K562 (cell line): ENCODE measurements around the gene DHDH. TPM values are rescaled to one million over a fixed set of nuclear protein-coding genes. Genes with fewer than 3 reads are reported as not detected.

Experiments used
- CBFA2T2 ChIP-seq: fragments of 450-650 bp; conservative IDR thresholded peaks from 2 replicates; pipeline ENCODE4 v1.6.1; 2017; ENCODE audit warnings: mild to moderate bottlenecking
- CTBP1 ChIP-seq: fragments of 450-650 bp; IDR thresholded peaks from 2 replicates; pipeline ENCODE4 v1.6.1; 2016; ENCODE audit warnings: borderline replicate concordance
- HDAC1 ChIP-seq, 2 experiments: fragments of 450-650 bp; IDR thresholded peaks; 2 replicates each; pipeline ENCODE4 v1.6.1; 2016 to 2017; ENCODE audit warnings: inconsistent platforms in 1 of 2, mild to moderate bottlenecking in 1 of 2, moderate library complexity in 1 of 2
- JUND ChIP-seq, 2 experiments: IDR thresholded peaks; 2 replicates in 1 of 2; 3 replicates in 1 of 2; pipeline ENCODE4 v1.6.1; 2011; ENCODE audit warnings: borderline replicate concordance in 2 of 2, low read depth in 2 of 2, low read length in 2 of 2, improper control_type of control experiment in 1 of 2, missing biosample characterization in 1 of 2, missing genetic modification characterization in 1 of 2, missing genetic modification reagents in 1 of 2
- PPARD ChIP-seq: fragments of 250-450 bp; sonication (Bioruptor Pico); IDR thresholded peaks from 2 replicates; pipeline ENCODE4 v1.8.0; 2022; ENCODE audit warnings: inconsistent platforms, mild to moderate bottlenecking, moderate library complexity
- RAD51 ChIP-seq: fragments of 450-650 bp; IDR thresholded peaks from 2 replicates; pipeline ENCODE4 v1.7.1; 2016; ENCODE audit warnings: low read depth, mild to moderate bottlenecking, borderline replicate concordance
- SIN3A ChIP-seq, 2 experiments: fragments of 150-350 bp in 1 of 2; IDR thresholded peaks; 2 replicates each; pipeline ENCODE4 v1.6.1; 2011 to 2016; ENCODE audit warnings: borderline replicate concordance in 2 of 2, low read depth in 2 of 2, low read length in 2 of 2, mild to moderate bottlenecking in 2 of 2, moderate library complexity in 2 of 2; ENCODE audit not compliant: control insufficient read depth in 1 of 2
- SMARCE1 ChIP-seq: fragments of 450-650 bp; IDR thresholded peaks from 2 replicates; pipeline ENCODE4 v1.7.1; 2016; ENCODE audit warnings: mild to moderate bottlenecking
- SRSF1 ChIP-seq: fragments of 200-400 bp; formaldehyde crosslinking; IDR thresholded peaks from 2 replicates; pipeline ENCODE4 v1.6.1; 2017; ENCODE audit warnings: mild to moderate bottlenecking, low read depth, low read length, moderate library complexity
- TEAD1 ChIP-seq, 2 experiments: fragments of 450-650 bp in 1 of 2; sonication (generic) in 1 of 2; formaldehyde crosslinking; IDR thresholded peaks; 2 replicates each; pipeline versions ENCODE4 v1.4.0 to v1.8.0; 2020 to 2022; ENCODE audit warnings: mild to moderate bottlenecking in 2 of 2, missing genetic modification reagents in 1 of 2
- ZNF165 ChIP-seq: fragments of 250-450 bp; sonication (Bioruptor Pico); IDR thresholded peaks from 2 replicates; pipeline ENCODE4 v1.4.0; 2020; ENCODE audit warnings: borderline replicate concordance
- ZNF274 ChIP-seq: IDR thresholded peaks from 2 replicates; pipeline ENCODE4 v1.6.1; 2011; ENCODE audit warnings: low read depth, mild to moderate bottlenecking, low read length, moderate library complexity, borderline replicate concordance
- ZNF592 ChIP-seq: fragments of 450-650 bp; IDR thresholded peaks from 2 replicates; pipeline ENCODE4 v1.6.1; 2017; ENCODE audit warnings: antibody characterized with exemption, mild to moderate bottlenecking
- ZSCAN29 ChIP-seq: fragments of 450-650 bp; IDR thresholded peaks from 2 replicates; pipeline ENCODE4 v1.6.1; 2017
- polyA plus RNA-seq, 8 experiments: library from polyadenylated mRNA; depleted of rRNA in 4 of 8; stranded (reverse) in 5 of 8; unstranded in 3 of 8; fragments of >200 nt; fragmentation: Nextera tagmentation in 2 of 8; fragmentation: Illumina TruSeq in 1 of 8; extraction: Ambion mirVana in 2 of 8; extraction: Trizol in 1 of 8; gene quantifications; 2 replicates each; pipeline versions ENCODE4 v1.2.1 to v1.2.3, GENCODE V29; 2011 to 2014; ENCODE audit warnings: inconsistent platforms in 1 of 8, missing spikeins in 1 of 8
- total RNA-seq, 7 experiments: library from RNA; depleted of rRNA in 6 of 7; stranded (reverse); fragments of >200 nt in 6 of 7; fragmentation: Illumina TruSeq in 2 of 7; extraction: Trizol in 2 of 7; gene quantifications; 2 replicates each; pipeline versions ENCODE4 v1.2.1 to v1.2.3, GENCODE V29; 2011 to 2021; ENCODE audit warnings: low replicate concordance in 1 of 7

The DHDH gene
- total and polyA plus RNA-seq, 9 of the 15 experiments (the other 6 are each of a cell fraction or from before 2014, with no cell fraction given): 0.37 to 1.9 (median 0.87) TPM

DNA sequence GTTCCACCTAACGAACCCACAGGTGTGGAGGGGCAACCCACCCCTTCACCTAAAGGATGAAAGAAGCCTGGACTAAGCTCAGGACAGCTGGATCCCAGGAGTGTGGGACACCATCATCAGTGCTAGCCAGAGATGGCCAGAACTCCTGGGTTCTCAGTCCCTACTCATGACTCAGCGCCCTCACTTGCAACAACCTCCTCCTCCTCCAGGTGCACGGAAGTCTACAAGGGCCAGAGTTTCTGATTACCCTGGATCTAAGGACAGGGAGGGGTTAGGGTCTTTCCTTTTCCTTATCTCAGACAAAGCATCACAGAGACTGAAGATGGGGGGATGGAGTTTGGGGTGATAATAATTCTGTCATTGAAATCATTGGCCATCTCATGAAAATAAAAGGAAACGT, 42.9 kb upstream of the DHDH start (continued):
- TF ChIP-seq ZNF165 (CRISPR knock-in tag): no peak
- no peak for TF ChIP-seq TEAD1 (CRISPR knock-in tag; IDR thresholded peaks at IDR 0.05)
- no peak for TF ChIP-seq PPARD (CRISPR knock-in tag)
- TF ChIP-seq ZSCAN29: peak; percentile 78; the same call in 1 of the 2 replicates
- TF ChIP-seq ZNF274: no peak
- TF ChIP-seq SRSF1: no peak
- no peak for TF ChIP-seq RAD51
- TF ChIP-seq ZNF592: peak; percentile 25; the same call in 1 of the 2 replicates
- TF ChIP-seq CTBP1: no peak
- peak; percentile 53; the same call in 1 of the 2 replicates for TF ChIP-seq SMARCE1
- TF ChIP-seq HDAC1 (IDR thresholded peaks at IDR 0.05): peak in 1 of 2 experiments; percentile 33; a peak in 1 of 4 replicates
- TF ChIP-seq SIN3A (IDR thresholded peaks at IDR 0.05; ENCODE audit: borderline replicate concordance in 2 of 2, control insufficient read depth in 1 of 2, low read depth in 2 of 2, low read length in 2 of 2): no peak
- peak; percentile 31; the same call in 1 of the 2 replicates for TF ChIP-seq JUND (IDR thresholded peaks at IDR 0.05; ENCODE audit: borderline replicate concordance, low read depth, low read length)
- no peak for TF ChIP-seq JUND (tag; IDR thresholded peaks at IDR 0.05; ENCODE audit: borderline replicate concordance, low read depth, low read length)
- TF ChIP-seq CBFA2T2: peak; percentile 27
